Peyer's patch (tissue), 4 donors: Measurements from ENCODE around the gene NLRC3.

Experiments used
- CTCF ChIP-seq, 6 experiments: fragments of 450-650 bp in 4 of 6; fragments of 200-600 bp in 2 of 6; sonication (generic) in 1 of 6; IDR thresholded peaks; one replicate each; pipeline ENCODE4 v1.5.1; 2017 to 2019; ENCODE audit warnings: antibody characterized with exemption in 6 of 6, mild to moderate bottlenecking in 3 of 6, moderate library complexity in 1 of 6
- POLR2A ChIP-seq, 2 donors: fragments of 450-650 bp; IDR thresholded peaks; one replicate each; pipeline ENCODE4 v1.5.1; 2017; ENCODE audit warnings: antibody characterized with exemption in 2 of 2, mild to moderate bottlenecking in 2 of 2, moderate library complexity in 2 of 2

- TF ChIP-seq CTCF (IDR thresholded peaks at IDR 0.05) (no peak), POLR2A (IDR thresholded peaks at IDR 0.05) (no peak)
Observed at GRCh38 chr16:3592559-3592958, 15.4 kb upstream of the NLRC3 start.
